ENCODE results near the gene UBR7. TPM values are rescaled to one million over a fixed set of nuclear protein-coding genes. Genes with fewer than 3 reads are reported as not detected.

The UBR7 gene
- total RNA-seq, 2 experiments from 2014 or later, result 38.1 to 45.1 TPM

DNA sequence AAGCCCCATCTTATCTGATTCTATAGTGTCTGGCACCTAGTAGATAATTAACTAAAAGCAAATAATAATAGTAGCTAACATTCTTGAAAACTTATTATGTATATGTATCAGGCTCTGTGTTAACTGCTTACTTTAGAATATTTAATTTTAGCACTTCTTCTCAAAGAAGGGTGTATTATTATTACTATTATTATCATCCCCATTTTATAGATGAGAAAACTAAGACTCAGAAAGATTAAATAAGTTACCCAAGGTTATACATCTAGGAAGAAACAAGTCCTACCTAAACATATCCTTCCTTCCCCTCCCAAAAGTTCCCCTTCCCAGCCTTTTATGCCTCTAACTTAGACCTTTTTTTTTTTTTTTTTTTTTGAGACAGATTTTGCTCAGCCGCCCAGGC, 61.4 kb downstream of the UBR7 start:
- BruUV-seq (replicated peaks), result no TSS peak
- no peaks in the 10 kb centered on the region for H3K9me3 ChIP-seq (ENCODE audit: low read length)
- no peak overlapping the region for H3K27ac ChIP-seq (ENCODE audit: low read depth, low read length, poor library complexity, severe bottlenecking)
- H4K20me1 ChIP-seq (ENCODE audit: insufficient read depth, low read length), result no peaks in the 10 kb centered on the region
- ChIA-PET POLR2A (interaction anchor here (0.7 to 0.8 kb wide), 2 partner anchors 14 to 323 kb away, joined by 7 to 9 read pairs; no protein-coding TSS in a partner anchor), CTCF (ENCODE audit: unreplicated experiment) (no interaction called here)
- no peak overlapping the region for H3K4me2 ChIP-seq (ENCODE audit: low read length)
- peaks cover 5% of the 10 kb centered on the region for H3K4me1 ChIP-seq (ENCODE audit: insufficient read depth, low read length, poor library complexity, severe bottlenecking)
- no peak overlapping the region for H3K4me3 ChIP-seq (ENCODE audit: low read depth, low read length, poor library complexity, severe bottlenecking)
- intact Hi-C loops (cut with micrococcal nuclease; ENCODE audit: unreplicated experiment), result no loop called here
- peaks cover 3% of the 10 kb centered on the region; the same call in 1 of the 2 replicates for H3K36me3 ChIP-seq (ENCODE audit: insufficient read depth, low read length)
- H3K79me2 ChIP-seq (ENCODE audit: insufficient read depth, low read depth, low read length), result no peaks in the 10 kb centered on the region
- H2AFZ ChIP-seq (ENCODE audit: low read length), result no peak overlapping the region
- DNase-seq (ENCODE audit: low spot score), result no peak
- H3K9me2 ChIP-seq (ENCODE audit: insufficient read depth, low read length), result no peaks in the 10 kb centered on the region
- TF ChIP-seq EZH2phosphoT487 (IDR thresholded peaks at IDR 0.05; ENCODE audit: borderline replicate concordance, low read depth, low read length), result no peak
- TF ChIP-seq, protein P1, sequence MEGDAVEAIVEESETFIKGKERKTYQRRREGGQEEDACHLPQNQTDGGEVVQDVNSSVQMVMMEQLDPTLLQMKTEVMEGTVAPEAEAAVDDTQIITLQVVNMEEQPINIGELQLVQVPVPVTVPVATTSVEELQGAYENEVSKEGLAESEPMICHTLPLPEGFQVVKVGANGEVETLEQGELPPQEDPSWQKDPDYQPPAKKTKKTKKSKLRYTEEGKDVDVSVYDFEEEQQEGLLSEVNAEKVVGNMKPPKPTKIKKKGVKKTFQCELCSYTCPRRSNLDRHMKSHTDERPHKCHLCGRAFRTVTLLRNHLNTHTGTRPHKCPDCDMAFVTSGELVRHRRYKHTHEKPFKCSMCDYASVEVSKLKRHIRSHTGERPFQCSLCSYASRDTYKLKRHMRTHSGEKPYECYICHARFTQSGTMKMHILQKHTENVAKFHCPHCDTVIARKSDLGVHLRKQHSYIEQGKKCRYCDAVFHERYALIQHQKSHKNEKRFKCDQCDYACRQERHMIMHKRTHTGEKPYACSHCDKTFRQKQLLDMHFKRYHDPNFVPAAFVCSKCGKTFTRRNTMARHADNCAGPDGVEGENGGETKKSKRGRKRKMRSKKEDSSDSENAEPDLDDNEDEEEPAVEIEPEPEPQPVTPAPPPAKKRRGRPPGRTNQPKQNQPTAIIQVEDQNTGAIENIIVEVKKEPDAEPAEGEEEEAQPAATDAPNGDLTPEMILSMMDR (conservative IDR thresholded peaks at IDR 0.05; ENCODE audit: low read length), result no peak

DNA sequence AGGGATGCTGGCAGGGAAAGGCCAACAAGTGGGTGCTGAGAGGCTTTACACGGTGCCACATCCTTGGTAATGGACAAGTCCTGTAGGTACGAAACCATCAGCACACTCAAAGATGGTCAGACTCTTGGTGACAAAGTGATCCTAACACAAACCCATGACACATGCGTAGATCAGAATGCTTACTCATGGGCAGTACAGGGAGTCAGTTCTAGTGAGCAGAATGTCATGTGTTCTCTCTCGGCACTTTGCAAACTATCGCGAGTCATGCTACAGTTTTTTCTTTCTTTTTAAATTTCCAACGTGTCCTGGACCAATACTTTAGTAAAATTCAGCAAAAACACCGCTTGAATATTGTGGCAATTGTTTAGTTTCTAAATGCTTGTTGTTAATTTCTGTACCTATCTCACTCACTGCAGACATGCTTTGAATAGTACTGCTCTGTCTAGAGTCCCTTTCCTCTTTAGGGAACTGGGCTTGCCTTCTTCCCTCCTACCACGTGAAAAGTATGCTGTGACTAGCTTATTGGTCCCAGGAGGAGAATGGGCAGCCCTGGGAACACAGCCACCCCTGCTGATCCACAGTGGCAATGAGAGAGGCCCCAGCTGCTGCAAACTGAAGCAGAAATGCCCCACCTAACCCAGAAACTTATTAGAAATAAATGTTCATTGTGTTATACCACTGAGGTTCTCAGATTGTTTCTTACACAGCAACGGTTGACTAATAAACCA, 62.4 kb downstream of the UBR7 start:
- peaks cover 5% of the 10 kb centered on the region for H3K4me1 ChIP-seq (ENCODE audit: insufficient read depth, low read length, poor library complexity, severe bottlenecking)
- CTCF ChIA-PET (ENCODE audit: unreplicated experiment), result no interaction called here
- H3K4me2 ChIP-seq (ENCODE audit: low read length), result no peak overlapping the region
- no peak overlapping the region for H3K4me3 ChIP-seq (ENCODE audit: low read depth, low read length, poor library complexity, severe bottlenecking)
- H3K27ac ChIP-seq (ENCODE audit: low read depth, low read length, poor library complexity, severe bottlenecking), result no peak overlapping the region
- DNase-seq (ENCODE audit: low spot score), result no peak
- intact Hi-C loops (cut with micrococcal nuclease; ENCODE audit: unreplicated experiment), result no loop called here
- no TSS peak for BruUV-seq (replicated peaks)
- no peaks in the 10 kb centered on the region for H3K9me3 ChIP-seq (ENCODE audit: low read length)
- POLR2A ChIA-PET, result interaction anchor here (0.6 to 1.0 kb wide), 4 partner anchors 11 to 202 kb away, joined by 3 to 9 read pairs (median 4); no protein-coding TSS in a partner anchor
- TF ChIP-seq EZH2phosphoT487 (IDR thresholded peaks at IDR 0.05; ENCODE audit: borderline replicate concordance, low read depth, low read length), result no peak
- TF ChIP-seq, protein P1 (conservative IDR thresholded peaks at IDR 0.05; ENCODE audit: low read length), result no peak
- H4K20me1 ChIP-seq (ENCODE audit: insufficient read depth, low read length), result no peaks in the 10 kb centered on the region
- no peaks in the 10 kb centered on the region for H3K36me3 ChIP-seq (ENCODE audit: insufficient read depth, low read length)
- no peaks in the 10 kb centered on the region for H3K9me2 ChIP-seq (ENCODE audit: insufficient read depth, low read length)
- no peaks in the 10 kb centered on the region for H3K79me2 ChIP-seq (ENCODE audit: insufficient read depth, low read depth, low read length)
- H2AFZ ChIP-seq (ENCODE audit: low read length), result no peak overlapping the region

DNA sequence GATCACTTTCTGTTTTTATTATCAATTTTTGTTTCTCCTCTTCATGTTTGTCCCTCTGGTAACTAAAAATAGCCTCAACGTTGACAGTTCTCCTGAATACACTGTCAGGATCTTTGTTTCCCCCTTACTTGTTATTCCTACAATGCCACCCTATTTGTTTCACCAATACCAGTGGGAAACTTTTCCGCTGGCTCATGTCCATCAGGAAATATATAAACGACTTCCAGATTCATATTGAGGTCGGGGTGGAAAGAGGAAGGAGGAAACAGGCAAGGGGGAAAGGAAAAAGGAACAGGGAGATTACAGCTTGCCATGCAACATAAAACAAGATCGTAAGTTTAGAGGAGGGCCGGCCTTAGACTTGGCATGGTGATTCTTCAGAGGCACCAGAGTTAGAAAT, 64.1 kb downstream of the UBR7 start:
- CTCF ChIA-PET (ENCODE audit: unreplicated experiment), result no interaction called here
- no peak overlapping the region for H3K27ac ChIP-seq (ENCODE audit: low read depth, low read length, poor library complexity, severe bottlenecking)
- H3K79me2 ChIP-seq (ENCODE audit: insufficient read depth, low read depth, low read length), result no peaks in the 10 kb centered on the region

More for the DNA sequence above, 64.1 kb downstream of the UBR7 start:
- POLR2A ChIA-PET, result no interaction called here
- no peaks in the 10 kb centered on the region for H3K36me3 ChIP-seq (ENCODE audit: insufficient read depth, low read length)
- DNase-seq (ENCODE audit: low spot score), result no peak
- no peaks in the 10 kb centered on the region for H3K9me2 ChIP-seq (ENCODE audit: insufficient read depth, low read length)
- TF ChIP-seq, protein P1 (conservative IDR thresholded peaks at IDR 0.05; ENCODE audit: low read length), result no peak
- H3K4me2 ChIP-seq (ENCODE audit: low read length), result no peak overlapping the region
- intact Hi-C loops (cut with micrococcal nuclease; ENCODE audit: unreplicated experiment), result no loop called here
- H4K20me1 ChIP-seq (ENCODE audit: insufficient read depth, low read length), result no peaks in the 10 kb centered on the region
- no TSS peak for BruUV-seq (replicated peaks)
- no peak overlapping the region for H3K4me3 ChIP-seq (ENCODE audit: low read depth, low read length, poor library complexity, severe bottlenecking)
- H3K4me1 ChIP-seq (ENCODE audit: insufficient read depth, low read length, poor library complexity, severe bottlenecking), result peaks cover 5% of the 10 kb centered on the region
- H2AFZ ChIP-seq (ENCODE audit: low read length), result no peak overlapping the region
- H3K9me3 ChIP-seq (ENCODE audit: low read length), result no peaks in the 10 kb centered on the region
